SJSA1 (cell line): ENCODE results near the gene FERMT3. TPM values are rescaled to one million over a fixed set of nuclear protein-coding genes. Genes with fewer than 3 reads are reported as not detected.

Source experiments
- DNase-seq, 2 experiments: peaks; one replicate each; pipeline ENCODE4 v3.0.0-alpha.2; 2015 to 2020; ENCODE audit warnings: low spot score in 2 of 2, low read depth in 1 of 2
- H3K27ac ChIP-seq: fragments of 250-450 bp; sonication (Bioruptor Pico); 2 replicates; pipeline ENCODE4 v1.5.1; 2020; ENCODE audit warnings: mild to moderate bottlenecking, moderate library complexity
- H3K27me3 ChIP-seq: fragments of 250-450 bp; sonication (Bioruptor Pico); replicated peaks from 2 replicates; pipeline ENCODE4 v1.5.1; 2020; ENCODE audit warnings: mild to moderate bottlenecking, moderate library complexity
- H3K36me3 ChIP-seq: fragments of 250-450 bp; sonication (Bioruptor Pico); 2 replicates; pipeline ENCODE4 v1.5.1; 2020; ENCODE audit warnings: mild to moderate bottlenecking
- H3K4me1 ChIP-seq: fragments of 250-450 bp; sonication (Bioruptor Pico); replicated peaks from 2 replicates; pipeline ENCODE4 v1.6.1; 2021; ENCODE audit warnings: mild to moderate bottlenecking
- H3K4me3 ChIP-seq: fragments of 250-450 bp; sonication (Bioruptor Pico); 2 replicates; pipeline ENCODE4 v1.5.1; 2020; ENCODE audit warnings: mild to moderate bottlenecking
- H3K9me3 ChIP-seq: fragments of 250-450 bp; sonication (Bioruptor Pico); replicated peaks from 2 replicates; pipeline ENCODE4 v1.5.1; 2020; ENCODE audit warnings: mild to moderate bottlenecking
- total RNA-seq: library from RNA; depleted of rRNA; stranded (reverse); fragments of >200 nt; shearing (Covaris generic); gene quantifications from 2 replicates; pipeline ENCODE4 v1.2.3, GENCODE V29; 2014

The FERMT3 gene
- total RNA-seq, 1 experiment from 2014 or later, result 0.84 TPM

DNA sequence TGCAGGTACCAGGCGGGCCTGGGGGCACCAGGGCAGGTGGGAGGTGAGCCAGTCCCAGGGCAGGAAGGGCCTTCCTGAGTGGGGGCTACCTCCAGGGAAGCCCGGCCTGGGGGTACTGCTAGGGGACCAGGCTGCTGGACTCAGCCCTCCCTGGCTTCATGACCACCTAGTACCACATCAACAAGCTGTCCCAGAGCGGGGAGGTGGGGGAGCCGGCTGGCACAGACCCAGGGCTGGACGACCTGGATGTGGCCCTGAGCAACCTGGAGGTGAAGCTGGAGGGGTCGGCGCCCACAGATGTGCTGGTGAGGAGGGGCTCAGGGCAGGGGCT is 12.8 kb downstream of the FERMT3 start:
- no peak overlapping the region for H3K27ac ChIP-seq

DNA sequence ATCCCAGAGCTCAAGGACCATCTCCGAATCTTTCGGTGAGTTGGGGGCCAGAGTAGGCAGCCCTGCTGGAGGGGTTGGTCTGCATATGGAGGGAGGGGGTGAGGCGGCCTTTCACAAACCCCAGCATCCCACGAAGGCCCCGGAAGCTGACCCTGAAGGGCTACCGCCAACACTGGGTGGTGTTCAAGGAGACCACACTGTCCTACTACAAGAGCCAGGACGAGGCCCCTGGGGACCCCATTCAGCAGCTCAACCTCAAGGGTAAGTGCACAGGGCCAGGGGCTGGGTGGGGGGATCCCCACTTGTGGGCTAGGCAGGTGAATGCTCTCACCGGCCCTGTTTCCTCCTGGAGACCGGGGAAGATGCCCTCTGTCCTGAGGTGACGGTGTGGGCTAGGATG is 13.2 kb downstream of the FERMT3 start:
- H3K27me3 ChIP-seq, result no peaks in the 10 kb centered on the region
- H3K27ac ChIP-seq, result no peak overlapping the region
- H3K36me3 ChIP-seq, result peaks cover 59% of the 10 kb centered on the region
- peaks cover 6% of the 10 kb centered on the region for H3K4me1 ChIP-seq
- H3K9me3 ChIP-seq, result no peaks in the 10 kb centered on the region
- H3K4me3 ChIP-seq, result no peak overlapping the region
- peak in 1 of 2 experiments; percentile 52 for DNase-seq

More for the DNA sequence above, 12.8 kb downstream of the FERMT3 start:
- Histone ChIP-seq H3K27me3 (no peaks in the 10 kb centered on the region), H3K4me3 (no peak overlapping the region), H3K36me3 (peaks cover 55% of the 10 kb centered on the region), H3K4me1 (peaks cover 3% of the 10 kb centered on the region; the same call in 1 of the 2 replicates), H3K9me3 (no peaks in the 10 kb centered on the region)
- DNase-seq, result peak in 1 of 2 experiments; percentile 51

GRCh38 chr11:64220271-64220670 is 13.8 kb downstream of the FERMT3 start:
- Histone ChIP-seq H3K4me1 (peaks cover 7% of the 10 kb centered on the region), H3K9me3 (no peaks in the 10 kb centered on the region), H3K36me3 (peaks cover 56% of the 10 kb centered on the region), H3K27ac (no peak overlapping the region), H3K27me3 (no peaks in the 10 kb centered on the region), H3K4me3 (no peak overlapping the region)
- DNase-seq, result peak in 1 of 2 experiments; percentile 47

GRCh38 chr11:64220798-64221197 is 14.3 kb downstream of the FERMT3 start:
- Histone ChIP-seq H3K36me3 (peaks cover 56% of the 10 kb centered on the region), H3K4me1 (peaks cover 13% of the 10 kb centered on the region), H3K27me3 (no peaks in the 10 kb centered on the region), H3K4me3 (no peak overlapping the region), H3K9me3 (no peaks in the 10 kb centered on the region), H3K27ac (no peak overlapping the region)
- DNase-seq, result peak in 1 of 2 experiments; percentile 47

- H3K9me3 ChIP-seq, result 0 out of 2 replicates have a peak, but pooled peaks cover 5% of the 10 kb centered on the region
- H3K27me3 ChIP-seq, result no peaks in the 10 kb centered on the region
- H3K36me3 ChIP-seq, result peaks cover 66% of the 10 kb centered on the region
- no peak for DNase-seq
- peaks cover 28% of the 10 kb centered on the region for H3K4me1 ChIP-seq
- H3K27ac ChIP-seq, result no peak overlapping the region
- no peak overlapping the region for H3K4me3 ChIP-seq
Observed at GRCh38 chr11:64222651-64223000, 16.1 kb downstream of the FERMT3 start.

- H3K27me3 ChIP-seq, result no peaks in the 10 kb centered on the region
- H3K9me3 ChIP-seq, result 0 out of 2 replicates have a peak, but pooled peaks cover 5% of the 10 kb centered on the region
- peak in 1 of 2 experiments; percentile 49 for DNase-seq
- H3K4me3 ChIP-seq, result no peak overlapping the region
- H3K36me3 ChIP-seq, result peaks cover 66% of the 10 kb centered on the region
- H3K4me1 ChIP-seq, result peaks cover 28% of the 10 kb centered on the region
- H3K27ac ChIP-seq, result no peak overlapping the region
Observed at GRCh38 chr11:64223001-64223651, 16.6 kb downstream of the FERMT3 start.

- H3K4me3 ChIP-seq, result no peak overlapping the region
- H3K36me3 ChIP-seq, result peaks cover 70% of the 10 kb centered on the region
- H3K9me3 ChIP-seq, result 0 out of 2 replicates have a peak, but pooled peaks cover 5% of the 10 kb centered on the region
- H3K4me1 ChIP-seq, result peaks cover 29% of the 10 kb centered on the region
- peak in 1 of 2 experiments; percentile 54 for DNase-seq
- H3K27me3 ChIP-seq, result no peaks in the 10 kb centered on the region
- no peak overlapping the region for H3K27ac ChIP-seq
Observed at GRCh38 chr11:64224151-64224890, 17.8 kb downstream of the FERMT3 start.

GRCh38 chr11:64224891-64225607 is 18.5 kb downstream of the FERMT3 start:
- peak in 1 of 2 experiments; percentile 53 for DNase-seq
- H3K27ac ChIP-seq, result no peak overlapping the region
- H3K27me3 ChIP-seq, result no peaks in the 10 kb centered on the region

GRCh38 chr11:64225608-64226506 is 19.3 kb downstream of the FERMT3 start, which contains the start of the genes NUDT22 and TRPT1:
Gene NUDT22 (plus strand): TSS chr11:64226274. CDS start chr11:64226653, 379 bp downstream.
Gene TRPT1 (minus strand): TSS chr11:64226186. CDS start chr11:64225860, 326 bp downstream.
- 0 out of 2 replicates have a peak, but pooled peaks cover 5% of the 10 kb centered on the region for H3K9me3 ChIP-seq
- peaks cover 43% of the 10 kb centered on the region for H3K4me1 ChIP-seq
- H3K36me3 ChIP-seq, result peaks cover 58% of the 10 kb centered on the region
- peak; percentile 94 to 96 for DNase-seq
- H3K27me3 ChIP-seq, result no peaks in the 10 kb centered on the region
- peak within 1 kb of the TSS; percentile 67 for H3K27ac ChIP-seq
- peak within 1 kb of the TSS; percentile 66 for H3K4me3 ChIP-seq

More at GRCh38 chr11:64224891-64225607, 18.5 kb downstream of the FERMT3 start:
- Histone ChIP-seq H3K9me3 (0 out of 2 replicates have a peak, but pooled peaks cover 5% of the 10 kb centered on the region), H3K4me3 (peak overlapping the region; percentile 66), H3K36me3 (peaks cover 66% of the 10 kb centered on the region), H3K4me1 (peaks cover 37% of the 10 kb centered on the region)

DNA sequence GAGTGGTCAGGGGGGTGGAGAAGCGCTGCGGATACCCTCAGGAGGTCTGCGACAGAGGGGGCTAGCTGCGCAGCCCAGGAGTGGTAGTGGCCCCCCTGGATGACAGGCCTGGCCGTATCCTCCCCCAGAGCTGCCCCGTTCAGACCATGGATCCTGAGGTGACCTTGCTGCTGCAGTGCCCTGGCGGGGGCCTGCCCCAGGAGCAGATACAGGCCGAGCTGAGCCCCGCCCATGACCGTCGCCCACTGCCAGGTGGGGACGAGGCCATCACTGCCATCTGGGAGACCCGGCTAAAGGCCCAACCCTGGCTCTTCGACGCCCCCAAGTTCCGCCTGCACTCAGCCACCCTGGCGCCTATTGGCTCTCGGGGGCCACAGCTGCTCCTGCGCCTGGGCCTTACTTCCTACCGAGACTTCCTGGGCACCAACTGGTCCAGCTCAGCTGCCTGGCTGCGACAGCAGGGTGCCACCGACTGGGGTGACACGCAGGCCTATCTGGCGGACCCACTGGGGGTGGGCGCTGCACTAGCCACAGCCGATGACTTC is 20.1 kb downstream of the FERMT3 start:
- no peak for DNase-seq
- Histone ChIP-seq H3K27ac (peak overlapping the region; percentile 67), H3K4me3 (peak overlapping the region; percentile 66), H3K4me1 (peaks cover 47% of the 10 kb centered on the region), H3K27me3 (no peaks in the 10 kb centered on the region), H3K36me3 (peaks cover 51% of the 10 kb centered on the region), H3K9me3 (0 out of 2 replicates have a peak, but pooled peaks cover 5% of the 10 kb centered on the region)

- peak overlapping the region; percentile 66; the same call in 1 of the 2 replicates for H3K4me3 ChIP-seq
- H3K27ac ChIP-seq, result no peak overlapping the region
- no peaks in the 10 kb centered on the region for H3K27me3 ChIP-seq
- peaks cover 47% of the 10 kb centered on the region for H3K36me3 ChIP-seq
- DNase-seq, result no peak
- peaks cover 47% of the 10 kb centered on the region for H3K4me1 ChIP-seq
- 0 out of 2 replicates have a peak, but pooled peaks cover 5% of the 10 kb centered on the region for H3K9me3 ChIP-seq
Observed at GRCh38 chr11:64227405-64227956, 21.0 kb downstream of the FERMT3 start.

DNA sequence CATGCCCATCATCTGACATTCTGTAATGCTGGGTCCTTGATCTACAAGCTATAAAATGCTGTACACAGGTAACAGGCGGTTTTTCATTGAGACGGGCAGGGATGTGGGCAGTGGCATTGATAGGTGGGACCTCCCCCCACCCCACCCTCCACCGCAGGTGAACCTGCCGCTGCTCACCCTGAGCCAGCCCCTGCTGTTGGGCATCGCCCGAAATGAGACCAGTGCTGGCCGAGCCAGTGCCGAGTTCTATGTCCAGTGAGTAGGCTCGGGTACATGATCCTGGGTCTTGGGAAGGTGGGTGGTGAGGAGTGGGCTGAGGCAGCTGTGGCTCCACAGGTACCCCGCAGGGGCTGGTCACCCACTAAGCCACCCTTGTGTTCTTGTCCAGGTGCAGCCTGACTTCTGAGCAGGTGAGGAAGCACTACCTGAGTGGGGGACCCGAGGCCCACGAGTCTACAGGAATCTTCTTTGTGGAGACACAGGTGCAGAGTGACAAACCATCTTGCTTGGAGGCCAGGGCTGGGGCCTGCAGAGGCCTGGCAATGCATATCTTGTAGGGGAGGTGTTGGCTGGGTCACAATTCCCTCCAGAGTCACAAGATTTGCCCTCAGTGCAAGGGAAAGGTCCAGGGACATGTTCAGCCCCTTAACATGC is 22.7 kb downstream of the FERMT3 start:
- Histone ChIP-seq H3K27me3 (no peaks in the 10 kb centered on the region), H3K4me3 (no peak overlapping the region), H3K27ac (no peak overlapping the region), H3K36me3 (peaks cover 31% of the 10 kb centered on the region), H3K9me3 (0 out of 2 replicates have a peak, but pooled peaks cover 5% of the 10 kb centered on the region), H3K4me1 (peaks cover 52% of the 10 kb centered on the region)
- DNase-seq, result no peak
